Keratinocyte (primary cell): ENCODE results near the gene TANGO2. TPM values are rescaled to one million over a fixed set of nuclear protein-coding genes. Genes with fewer than 3 reads are reported as not detected.

Experiments
- DNase-seq: peaks from one replicate; pipeline ENCODE4 v3.0.0-alpha.2; 2011; ENCODE audit warnings: low read depth, missing footprints, low spot score
- FAIRE-seq: peaks from 2 replicates; lab custom pipeline; 2011; peaks lifted over from hg19 to GRCh38; lab: Jason Lieb, UNC
- H2AFZ ChIP-seq: 2 replicates; pipeline ENCODE4 v1.6.0; 2012; ENCODE audit warnings: low read length, control low read depth, inconsistent platforms; ENCODE audit not compliant: control insufficient read depth
- H3K27ac ChIP-seq: 2 replicates; pipeline ENCODE4 v1.5.1; 2011; ENCODE audit warnings: low read length; ENCODE audit not compliant: control insufficient read depth, insufficient read depth
- H3K27me3 ChIP-seq: 3 replicates; pipeline ENCODE4 v1.6.0; 2011; ENCODE audit warnings: low read length; ENCODE audit not compliant: control insufficient read depth, insufficient read depth; ENCODE audit errors: extremely low read depth
- H3K36me3 ChIP-seq, 2 experiments: 2 replicates in 1 of 2; 3 replicates in 1 of 2; pipeline ENCODE4 v1.5.1; 2011; ENCODE audit warnings: low read length in 2 of 2, mild to moderate bottlenecking in 1 of 2; ENCODE audit not compliant: control insufficient read depth in 2 of 2, insufficient read depth in 2 of 2; ENCODE audit errors: extremely low read depth in 1 of 2
- H3K4me1 ChIP-seq: 3 replicates; pipeline ENCODE4 v1.5.1; 2011; ENCODE audit warnings: low read length; ENCODE audit not compliant: control insufficient read depth, insufficient read depth; ENCODE audit errors: extremely low read depth
- H3K4me2 ChIP-seq: 3 replicates; pipeline ENCODE4 v1.6.0; 2011; ENCODE audit warnings: low read depth, low read length; ENCODE audit not compliant: control insufficient read depth, insufficient read depth; ENCODE audit errors: extremely low read depth
- H3K4me3 ChIP-seq, 3 experiments: fragments of 200-600 bp in 1 of 3; sonication (generic) in 1 of 3; 2 replicates in 2 of 3; 3 replicates in 1 of 3; pipeline ENCODE4 v1.5.1; 2011 to 2016; ENCODE audit warnings: low read length in 3 of 3, mild to moderate bottlenecking in 3 of 3, control low read depth in 2 of 3, inconsistent platforms in 1 of 3, low read depth in 1 of 3, mixed read lengths in 1 of 3, mixed run types in 1 of 3, moderate library complexity in 1 of 3; ENCODE audit not compliant: control insufficient read depth in 2 of 3, insufficient read depth in 2 of 3; ENCODE audit errors: extremely low read depth in 1 of 3
- H3K79me2 ChIP-seq: 2 replicates; pipeline ENCODE4 v1.6.0; 2012; ENCODE audit warnings: low read length; ENCODE audit not compliant: control insufficient read depth, insufficient read depth
- H3K9ac ChIP-seq: 3 replicates; pipeline ENCODE4 v1.6.0; 2011; ENCODE audit warnings: low read length; ENCODE audit not compliant: control insufficient read depth, insufficient read depth; ENCODE audit errors: extremely low read depth
- H3K9me1 ChIP-seq: 3 replicates; pipeline ENCODE4 v1.6.0; 2011; ENCODE audit warnings: low read length; ENCODE audit not compliant: control insufficient read depth, insufficient read depth; ENCODE audit errors: extremely low read depth
- H3K9me3 ChIP-seq: 2 replicates; pipeline ENCODE4 v1.5.1; 2012; ENCODE audit warnings: low read depth, low read length; ENCODE audit not compliant: control insufficient read depth
- H4K20me1 ChIP-seq: 3 replicates; pipeline ENCODE4 v1.6.0; 2011; ENCODE audit warnings: low read length; ENCODE audit not compliant: control insufficient read depth, insufficient read depth; ENCODE audit errors: extremely low read depth
- CTCF ChIP-seq, 3 experiments: IDR thresholded peaks in 1 of 3; conservative IDR thresholded peaks in 1 of 3; optimal IDR thresholded peaks in 1 of 3; 2 replicates in 2 of 3; 3 replicates in 1 of 3; pipeline versions ENCODE3 to v1.5.1; 2011; ENCODE audit warnings: low read length in 3 of 3, mild to moderate bottlenecking in 3 of 3, moderate library complexity in 2 of 3, control low read depth in 1 of 3, inconsistent platforms in 1 of 3; ENCODE audit not compliant: insufficient read depth in 2 of 3; ENCODE audit errors: extremely low read depth in 1 of 3
- EZH2 ChIP-seq: IDR thresholded peaks from one replicate; pipeline ENCODE4 v1.6.1; 2012; ENCODE audit warnings: inconsistent platforms, mild to moderate bottlenecking, low read length, moderate library complexity
- dilution Hi-C: fragments of 300-500 bp; cut with MboI; formaldehyde crosslinking; loops from one replicate; pipeline ENCODE4 v1.7.0; 2020; ENCODE audit warnings: low sequenced_read_pairs; ENCODE audit not compliant: extremely low pct_ligation_motif_present
- polyA plus RNA-seq, 5 experiments: library from polyadenylated mRNA; depleted of rRNA in 3 of 5; stranded (reverse) in 3 of 5; stranded (forward) in 1 of 5; unstranded in 1 of 5; fragments of >200 nt; gene quantifications; 1 replicate in 1 of 5; 2 replicates in 3 of 5; 3 replicates in 1 of 5; pipeline versions ENCODE4 v1.2.1 to v1.2.3, GENCODE V29; 2011 to 2012; ENCODE audit warnings: missing spikeins in 2 of 5, low read depth in 1 of 5, low replicate concordance in 1 of 5

TANGO2 gene
- polyA plus RNA-seq, 1 donor (not counting 4 experiments of a cell fraction or from before 2014, with no cell fraction given) = 20.1 TPM

GRCh38 chr22:20092477-20092854 is 71.6 kb downstream of the TANGO2 start:
- no peak for DNase-seq
- H3K9ac ChIP-seq = no peak overlapping the region
- H3K9me1 ChIP-seq = no peaks in the 10 kb centered on the region
- H3K27me3 ChIP-seq = no peaks in the 10 kb centered on the region
- no peak overlapping the region for H3K4me3 ChIP-seq
- peaks cover 16% of the 10 kb centered on the region for H3K79me2 ChIP-seq
- peaks cover 52 to 67% of the 10 kb centered on the region in 2 experiments for H3K36me3 ChIP-seq
- TF ChIP-seq EZH2 = no peak
- TF ChIP-seq CTCF (optimal IDR thresholded peaks at IDR 0.05 in 1 of 3, IDR thresholded peaks at IDR 0.05 in 1 of 3, conservative IDR thresholded peaks at IDR 0.05 in 1 of 3; ENCODE audit: extremely low read depth in 1 of 3, insufficient read depth in 2 of 3, low read length in 3 of 3) = no peak
- H3K9me3 ChIP-seq = no peaks in the 10 kb centered on the region
- dilution Hi-C loops = no loop called here
- no peak for FAIRE-seq
- H3K27ac ChIP-seq = no peak overlapping the region
- H2AFZ ChIP-seq = no peak overlapping the region
- peaks cover 6% of the 10 kb centered on the region for H4K20me1 ChIP-seq
- H3K4me1 ChIP-seq = no peaks in the 10 kb centered on the region
- no peak overlapping the region for H3K4me2 ChIP-seq

- Histone ChIP-seq H3K4me1 (no peaks in the 10 kb centered on the region), H3K79me2 (peaks cover 16% of the 10 kb centered on the region), H3K4me3 (no peak overlapping the region), H4K20me1 (peaks cover 6% of the 10 kb centered on the region), H3K9me3 (no peaks in the 10 kb centered on the region), H3K9me1 (no peaks in the 10 kb centered on the region), H3K27ac (no peak overlapping the region), H3K36me3 (peaks cover 47 to 65% of the 10 kb centered on the region in 2 experiments), H3K4me2 (no peak overlapping the region), H3K27me3 (no peaks in the 10 kb centered on the region), H2AFZ (no peak overlapping the region), H3K9ac (no peak overlapping the region)
- dilution Hi-C loops = no loop called here
- FAIRE-seq (no peak), DNase-seq (no peak)
- TF ChIP-seq EZH2 = no peak
- no peak for TF ChIP-seq CTCF (optimal IDR thresholded peaks at IDR 0.05 in 1 of 3, IDR thresholded peaks at IDR 0.05 in 1 of 3, conservative IDR thresholded peaks at IDR 0.05 in 1 of 3; ENCODE audit: extremely low read depth in 1 of 3, insufficient read depth in 2 of 3, low read length in 3 of 3)
Measured at GRCh38 chr22:20093418-20094196, 72.7 kb downstream of the TANGO2 start.
